ENCODE data around the gene PCED1A. TPM values are rescaled to one million over a fixed set of nuclear protein-coding genes. Genes with fewer than 3 reads are reported as not detected.

PCED1A gene, protein sequence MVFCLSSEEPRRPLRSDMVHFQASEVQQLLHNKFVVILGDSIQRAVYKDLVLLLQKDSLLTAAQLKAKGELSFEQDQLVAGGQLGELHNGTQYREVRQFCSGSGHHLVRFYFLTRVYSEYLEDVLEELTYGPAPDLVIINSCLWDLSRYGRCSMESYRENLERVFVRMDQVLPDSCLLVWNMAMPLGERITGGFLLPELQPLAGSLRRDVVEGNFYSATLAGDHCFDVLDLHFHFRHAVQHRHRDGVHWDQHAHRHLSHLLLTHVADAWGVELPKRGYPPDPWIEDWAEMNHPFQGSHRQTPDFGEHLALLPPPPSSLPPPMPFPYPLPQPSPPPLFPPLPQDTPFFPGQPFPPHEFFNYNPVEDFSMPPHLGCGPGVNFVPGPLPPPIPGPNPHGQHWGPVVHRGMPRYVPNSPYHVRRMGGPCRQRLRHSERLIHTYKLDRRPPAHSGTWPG
- 13.8 and 21.7 TPM in 2 replicates for total RNA-seq

DNA sequence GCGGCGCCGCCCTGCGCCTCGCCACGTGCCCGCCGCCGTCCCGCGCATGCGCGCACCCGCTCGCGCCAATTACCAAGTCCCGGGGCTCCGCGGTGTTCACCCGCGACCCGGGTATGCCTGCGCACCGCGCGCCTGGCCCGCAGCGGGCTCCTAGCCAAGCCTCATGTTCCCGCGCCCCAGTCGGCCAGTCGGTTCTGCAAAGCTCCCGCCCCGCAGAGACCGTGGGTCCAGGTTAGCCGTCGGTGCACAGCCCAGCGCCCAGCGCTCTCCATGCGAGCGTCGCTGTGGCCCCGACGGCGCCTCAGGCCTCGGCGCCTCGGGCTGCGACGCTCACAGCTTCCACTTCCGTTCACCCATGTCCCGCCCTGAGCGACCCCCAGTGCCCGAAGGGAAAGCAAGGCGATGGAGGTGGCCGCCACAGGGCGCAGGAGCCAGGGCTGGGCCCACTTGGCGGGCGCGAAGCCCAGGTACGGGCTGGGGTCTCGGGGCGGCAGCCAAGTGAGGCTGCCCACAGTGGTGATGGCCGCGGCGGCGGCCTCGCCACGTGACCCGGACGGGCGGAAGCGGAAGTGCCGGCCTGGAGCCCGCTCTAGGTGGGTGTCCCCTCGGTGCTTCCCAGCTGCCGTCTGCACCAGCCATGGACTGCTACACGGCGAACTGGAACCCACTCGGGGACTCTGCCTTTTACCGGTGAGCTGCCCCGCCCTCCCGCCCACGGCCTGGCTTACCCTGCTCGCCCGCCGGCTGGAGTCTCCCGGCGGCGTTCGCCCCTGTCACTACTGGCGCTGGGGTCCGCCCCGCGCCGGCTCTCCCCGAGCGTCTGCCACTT lies at the start of gene PCED1A, which contains the start of gene VPS16:
Gene PCED1A (minus strand): TSS at position 518 of the 829 bp plus-strand sequence. CDS start 743 bp downstream, outside the sequence.
Gene VPS16 (plus strand): TSS at position 608 of the 829 bp plus-strand sequence. CDS start 30 bp downstream, at position 638.

DNA sequence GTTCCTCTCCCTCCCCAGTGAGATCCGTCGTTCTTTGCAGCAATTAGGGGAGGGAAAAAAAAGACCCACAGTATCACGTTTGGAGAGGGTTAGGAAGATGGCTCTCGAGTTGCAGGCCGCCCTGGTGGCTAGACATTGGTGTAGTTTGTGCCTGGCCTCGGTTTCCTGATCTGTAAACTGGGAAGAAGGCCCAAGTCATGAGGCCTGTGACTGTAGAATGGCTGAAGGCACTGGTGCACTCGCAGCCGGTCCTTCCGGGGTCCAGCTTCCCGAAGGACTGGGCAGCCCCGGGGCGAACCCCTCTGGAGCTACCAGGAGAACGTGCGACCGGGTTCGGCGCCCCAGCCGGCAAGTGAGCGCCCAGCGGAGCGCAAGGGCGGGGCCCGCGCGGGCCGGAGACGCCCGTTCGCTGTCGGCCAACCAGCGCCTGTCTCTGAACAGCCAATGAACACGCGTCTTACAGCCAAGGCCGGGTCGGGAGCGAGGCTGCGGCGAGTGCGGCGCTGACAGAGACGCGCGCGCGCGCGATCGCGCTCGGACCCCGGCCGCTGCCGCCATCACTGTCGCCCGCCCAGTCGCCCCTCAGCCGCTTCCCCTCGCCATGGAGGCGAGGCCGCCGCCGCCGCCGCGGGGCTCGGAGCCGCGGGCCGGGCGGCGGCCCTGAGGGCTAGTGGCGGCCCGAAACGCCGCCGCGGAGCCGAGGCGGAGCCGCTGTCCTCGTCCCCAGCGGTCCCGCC lies 32.7 kb upstream of the PCED1A start, which contains the start of gene PTPRA:
Gene PTPRA (plus strand): TSS at position 472 of the 737 bp plus-strand sequence. CDS start 90,797 bp downstream, outside the sequence.

DNA sequence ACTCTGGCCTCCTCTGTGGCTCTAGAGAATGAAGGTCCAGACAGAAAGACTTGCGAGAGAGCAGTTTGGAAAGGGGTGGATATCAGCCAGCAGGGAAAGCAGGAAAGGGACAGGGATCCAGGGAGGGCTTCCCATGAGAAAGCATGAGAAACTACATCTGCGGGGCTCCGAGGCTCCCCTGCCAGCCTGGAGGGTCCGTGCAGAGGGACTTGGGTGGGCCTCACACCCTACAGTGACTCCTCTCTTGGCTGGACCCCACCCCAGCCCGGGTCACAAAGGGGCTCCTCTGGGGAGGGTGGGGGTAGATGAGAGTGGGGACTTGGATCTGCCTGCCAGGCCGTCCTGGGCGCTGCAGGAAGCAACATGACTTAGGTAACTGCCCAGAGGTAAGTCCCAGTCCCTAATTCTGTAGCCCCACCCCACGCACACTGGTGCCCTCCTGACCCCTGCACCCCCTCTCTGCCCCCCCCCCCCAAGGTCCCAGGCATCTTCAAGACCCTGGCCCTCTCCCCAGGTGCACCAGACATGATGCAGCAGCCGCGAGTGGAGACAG lies 24.3 kb downstream of the PCED1A start, which contains the start of gene TMEM239:
Gene TMEM239 (plus strand): TSS at position 335 of the 553 bp plus-strand sequence. CDS start 191 bp downstream, at position 526.

DNA sequence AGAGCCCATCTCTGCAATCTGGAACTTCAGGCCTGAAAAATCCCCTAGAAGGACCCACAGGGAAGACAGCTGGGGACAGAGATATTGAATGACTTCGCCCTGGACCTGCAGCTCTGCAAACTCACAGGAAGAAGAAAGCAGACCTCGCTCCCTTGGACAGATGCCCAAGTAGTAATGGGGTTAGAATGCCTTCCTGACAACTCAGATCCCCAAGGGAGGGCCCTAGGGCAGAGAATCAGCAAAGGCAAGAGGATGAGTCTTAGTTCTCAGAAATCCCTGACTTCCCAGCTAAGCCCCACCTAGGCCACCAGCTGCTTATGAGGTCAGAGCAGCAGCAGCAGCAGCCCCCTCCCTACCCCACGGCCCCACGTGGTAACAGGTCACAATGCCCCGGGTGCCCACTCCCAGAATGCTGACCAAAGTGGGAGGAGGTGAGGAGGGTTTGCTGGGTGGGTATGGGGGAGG lies 25.8 kb downstream of the PCED1A start, which contains the start of gene C20orf141:
Gene C20orf141 (plus strand): TSS at position 401 of the 465 bp plus-strand sequence. CDS start 198 bp downstream, outside the sequence.

DNA sequence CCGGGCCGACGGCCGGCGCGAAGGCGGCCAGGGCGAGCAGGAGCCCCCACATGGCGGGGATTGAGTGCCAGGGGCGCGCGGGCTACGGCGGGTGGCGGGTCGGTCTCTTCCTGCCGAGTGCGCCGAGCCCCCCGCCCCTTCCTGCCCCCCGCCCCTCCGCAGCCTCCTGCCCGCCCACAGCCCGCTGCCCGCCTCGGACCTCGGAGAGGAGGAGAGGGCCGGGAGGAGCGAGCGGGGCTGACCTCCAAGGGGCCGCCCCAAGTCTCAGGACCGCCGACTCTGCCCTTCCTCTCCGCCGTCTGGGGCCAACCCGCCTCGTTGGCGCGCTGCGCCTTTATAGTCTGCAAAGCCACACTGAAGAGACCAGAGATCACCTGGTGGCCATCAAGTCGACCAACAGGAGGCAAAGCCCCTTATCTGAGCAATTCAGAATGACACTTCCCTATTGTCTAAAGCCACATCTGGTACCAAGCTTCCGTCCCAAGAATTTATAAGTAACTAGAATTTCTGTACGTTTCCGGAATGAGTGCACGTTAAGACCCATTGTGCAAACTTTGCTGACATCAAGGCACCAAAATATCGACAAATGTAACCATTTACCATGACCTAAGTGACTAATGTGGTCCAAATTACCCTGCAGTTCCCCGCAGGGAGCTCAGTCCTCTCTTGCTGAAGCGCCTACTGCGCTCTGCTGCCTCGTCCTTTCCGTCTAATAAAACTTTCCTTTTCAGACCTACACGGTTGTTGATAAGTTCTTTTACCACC lies 39.8 kb downstream of the PCED1A start, which contains the start of gene CPXM1:
Gene CPXM1 (minus strand): TSS at position 107 of the 765 bp plus-strand sequence. CDS start 55 bp downstream, at position 52.

Other genes with a start within 250 kb of the PCED1A start
- 145 TPM in 2 replicates for gene NOP56, start 188.0 kb downstream of the PCED1A start, total RNA-seq
- 102 and 126 TPM in 2 replicates for gene IDH3B, start 176.4 kb downstream of the PCED1A start, total RNA-seq
- gene EBF4, start 147.9 kb downstream of the PCED1A start, total RNA-seq = 0.34 and 0.45 TPM in 2 replicates
- 4.5 and 5.6 TPM in 2 replicates for gene CPXM1, start 40.0 kb downstream of the PCED1A start, total RNA-seq
- gene C20orf141, start 25.7 kb downstream of the PCED1A start, total RNA-seq = not detected in 2 replicates
- not detected in 2 replicates for gene TMEM239, start 24.3 kb downstream of the PCED1A start, total RNA-seq
- gene VPS16, start 90 bp upstream of the PCED1A start, total RNA-seq = 35.3 and 38.5 TPM in 2 replicates
- gene PTPRA, start 32.8 kb upstream of the PCED1A start, total RNA-seq = 31.1 and 31.3 TPM in 2 replicates
- gene GNRH2, start 203.0 kb upstream of the PCED1A start, total RNA-seq = not detected in 2 replicates
- gene MRPS26, start 205.4 kb upstream of the PCED1A start, total RNA-seq = 74.9 and 89.9 TPM in 2 replicates
- not detected in 2 replicates for gene OXT, start 231.0 kb upstream of the PCED1A start, total RNA-seq
- not detected in 2 replicates for gene AVP, start 244.1 kb upstream of the PCED1A start, total RNA-seq

Data from bronchus fibroblast of lung (primary cell).